GM20000 (cell line): ENCODE data around the gene MRPS10.
"Not testable (repeated sequence)": the region's sequence is repeated elsewhere in the genome, so short reads cannot be mapped to it uniquely, and the experiment has no call there.

ENCODE experiments used
- DNase-seq: peaks from one replicate; pipeline ENCODE4 v3.0.0; 2012; ENCODE audit warnings: low spot score
- TF ChIP-seq, protein P1 (sequence below): IDR thresholded peaks from 2 replicates; pipeline ENCODE4 v1.5.1; 2012; ENCODE audit warnings: mild to moderate bottlenecking, control low read depth; ENCODE audit errors: extremely low read depth, missing control alignments

The MRPS10 gene

DNA sequence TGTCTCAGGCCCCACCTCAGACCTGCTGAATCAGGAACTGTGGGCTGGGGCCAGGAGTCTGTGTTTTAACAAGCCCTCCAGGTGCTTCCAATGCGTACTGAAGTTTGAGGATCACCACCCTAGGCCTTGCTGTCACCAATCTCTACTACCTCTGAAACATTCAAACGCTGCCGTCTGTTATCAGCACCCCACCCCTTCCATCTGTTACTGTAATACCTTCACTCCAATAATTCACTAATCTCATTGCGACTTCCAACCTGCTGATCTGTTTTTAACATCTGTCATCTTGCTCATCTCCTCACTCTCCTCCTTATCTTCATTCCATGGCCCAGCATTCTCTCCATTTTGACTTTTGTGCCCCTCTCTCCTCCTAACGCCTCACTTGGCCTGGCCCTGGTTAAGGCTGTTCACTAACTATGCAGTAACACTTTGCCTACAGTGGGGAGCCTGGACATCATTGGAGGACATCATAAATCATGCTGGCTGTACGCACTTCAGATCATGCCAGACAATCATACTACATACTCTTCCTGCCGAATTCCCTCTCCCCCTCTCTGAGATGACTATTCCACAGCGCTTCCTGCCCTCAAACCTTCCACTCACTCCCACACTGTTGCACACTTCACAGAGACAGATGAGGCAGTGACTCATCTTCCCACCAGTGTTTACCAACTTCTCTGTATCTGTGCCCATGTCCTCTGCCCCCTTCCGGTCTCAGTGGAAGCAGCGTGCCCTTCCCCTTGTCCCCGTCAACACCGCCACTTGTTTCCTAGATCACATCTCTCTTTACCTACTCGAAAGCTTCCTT lies 19.9 kb downstream of the MRPS10 start:
- TF ChIP-seq, protein P1, sequence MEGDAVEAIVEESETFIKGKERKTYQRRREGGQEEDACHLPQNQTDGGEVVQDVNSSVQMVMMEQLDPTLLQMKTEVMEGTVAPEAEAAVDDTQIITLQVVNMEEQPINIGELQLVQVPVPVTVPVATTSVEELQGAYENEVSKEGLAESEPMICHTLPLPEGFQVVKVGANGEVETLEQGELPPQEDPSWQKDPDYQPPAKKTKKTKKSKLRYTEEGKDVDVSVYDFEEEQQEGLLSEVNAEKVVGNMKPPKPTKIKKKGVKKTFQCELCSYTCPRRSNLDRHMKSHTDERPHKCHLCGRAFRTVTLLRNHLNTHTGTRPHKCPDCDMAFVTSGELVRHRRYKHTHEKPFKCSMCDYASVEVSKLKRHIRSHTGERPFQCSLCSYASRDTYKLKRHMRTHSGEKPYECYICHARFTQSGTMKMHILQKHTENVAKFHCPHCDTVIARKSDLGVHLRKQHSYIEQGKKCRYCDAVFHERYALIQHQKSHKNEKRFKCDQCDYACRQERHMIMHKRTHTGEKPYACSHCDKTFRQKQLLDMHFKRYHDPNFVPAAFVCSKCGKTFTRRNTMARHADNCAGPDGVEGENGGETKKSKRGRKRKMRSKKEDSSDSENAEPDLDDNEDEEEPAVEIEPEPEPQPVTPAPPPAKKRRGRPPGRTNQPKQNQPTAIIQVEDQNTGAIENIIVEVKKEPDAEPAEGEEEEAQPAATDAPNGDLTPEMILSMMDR, result no peak
- no peak for DNase-seq

DNA sequence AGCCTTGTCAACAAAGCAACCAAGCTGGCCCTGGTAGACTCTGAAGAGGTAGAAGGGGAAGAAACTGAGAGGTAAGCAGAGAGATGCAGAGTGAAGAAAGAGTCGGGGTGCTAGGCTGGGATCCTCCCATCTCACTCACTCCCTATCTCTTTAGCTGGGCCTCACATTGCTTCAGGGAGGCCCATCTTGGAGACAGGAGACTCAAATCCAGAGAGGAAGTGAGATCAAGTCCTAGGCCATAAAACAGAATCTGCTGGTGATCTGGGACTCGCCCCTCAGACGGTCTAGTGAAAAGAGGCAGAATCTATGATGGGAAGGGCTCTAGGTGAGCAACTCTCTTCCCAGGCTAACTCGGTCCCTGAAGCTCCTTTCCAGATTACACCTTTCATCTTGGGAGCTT lies 22.2 kb downstream of the MRPS10 start:
- TF ChIP-seq, protein P1, result no peak
- DNase-seq, result no peak

DNA sequence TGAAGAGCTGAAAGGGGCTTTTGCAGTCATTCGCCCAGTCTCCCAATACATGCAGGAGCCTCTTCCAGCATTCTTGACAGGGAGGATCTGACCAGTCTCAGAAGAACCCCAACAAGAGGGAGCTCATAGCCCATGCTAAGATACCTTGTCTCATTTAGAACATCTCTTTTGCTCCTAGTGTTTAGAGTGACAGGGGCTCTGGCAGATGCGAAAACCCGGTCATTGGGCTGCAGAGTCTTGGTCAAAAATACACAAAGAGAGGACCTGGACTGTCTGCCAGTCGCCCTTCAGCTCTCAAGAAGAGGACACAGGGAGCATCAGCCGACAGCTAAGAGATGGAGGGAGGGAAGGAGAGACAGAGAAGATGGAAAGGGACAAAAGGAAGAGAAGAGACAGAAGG lies 23.6 kb downstream of the MRPS10 start:
- no peak for DNase-seq
- TF ChIP-seq, protein P1, result no peak

DNA sequence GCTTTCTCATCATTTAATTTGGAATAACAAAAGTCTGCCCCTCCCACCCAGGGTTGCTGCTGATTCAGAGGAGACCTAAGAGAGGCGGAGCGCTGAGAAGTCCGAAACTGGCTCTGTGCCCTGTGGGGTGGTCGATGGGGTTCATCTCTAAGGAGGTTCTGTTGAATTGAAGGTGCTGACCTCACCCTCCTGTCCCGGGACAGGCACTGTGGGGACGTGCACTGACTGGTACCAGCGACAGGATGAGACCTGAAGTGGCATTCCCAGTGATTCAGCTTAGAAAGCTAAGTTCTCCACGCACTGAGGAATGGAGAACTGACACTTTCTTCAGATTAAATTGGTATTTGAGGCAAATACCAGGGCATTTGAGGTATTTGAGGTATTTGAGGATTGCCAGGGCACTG lies 24.2 kb downstream of the MRPS10 start:
- DNase-seq, result no peak
- TF ChIP-seq, protein P1, result no peak

DNA sequence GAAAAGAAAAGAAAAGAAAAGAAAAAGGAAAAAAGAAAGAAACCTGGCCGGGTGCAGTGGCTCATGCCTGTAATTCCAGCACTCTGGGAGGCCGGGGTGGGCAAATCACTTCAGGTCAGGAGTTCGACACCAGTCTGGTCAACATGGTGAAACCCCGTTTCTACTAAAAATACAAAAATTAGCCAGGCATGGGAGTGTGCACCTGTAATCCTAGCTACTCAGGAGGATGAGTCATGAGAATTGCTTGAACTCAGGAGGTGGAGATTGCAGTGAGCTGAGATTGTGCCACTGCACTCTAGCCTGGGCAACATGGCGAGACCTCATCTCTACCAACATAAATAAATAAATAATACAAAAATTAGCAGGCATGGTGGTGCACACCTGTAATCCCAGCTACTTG lies 25.3 kb downstream of the MRPS10 start:
- DNase-seq, result not testable (repeated sequence)

DNA sequence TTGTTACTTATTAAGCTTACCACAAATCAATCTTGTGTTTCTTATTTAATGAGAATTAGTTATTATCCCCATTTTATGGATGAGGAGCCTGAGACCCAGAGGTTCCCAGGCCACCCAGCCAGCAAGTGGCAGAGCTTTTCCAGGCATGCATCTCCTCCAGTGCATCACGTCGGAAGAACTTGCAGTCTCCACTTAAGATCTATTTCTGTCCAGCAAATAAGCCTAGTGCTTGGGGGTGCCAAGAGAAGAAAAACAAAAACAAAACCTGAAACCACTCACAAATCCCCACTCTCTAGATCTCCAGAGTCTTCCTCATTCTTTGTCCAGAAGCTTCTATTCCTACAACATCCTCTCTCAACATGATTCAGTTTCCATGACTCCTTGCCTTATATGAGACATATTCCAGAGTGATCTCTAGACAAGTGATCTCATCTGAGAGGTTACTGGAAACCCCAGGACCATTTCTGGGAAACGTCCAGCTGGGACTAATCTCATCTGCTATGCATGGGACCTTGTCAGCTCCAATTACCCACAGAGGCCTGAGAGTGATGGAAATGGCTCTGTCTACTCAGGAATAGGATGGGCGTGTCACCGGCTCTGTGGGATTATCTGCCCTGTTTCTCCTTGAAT lies 27.0 kb downstream of the MRPS10 start:
- TF ChIP-seq, protein P1, result no peak
- no peak for DNase-seq

DNA sequence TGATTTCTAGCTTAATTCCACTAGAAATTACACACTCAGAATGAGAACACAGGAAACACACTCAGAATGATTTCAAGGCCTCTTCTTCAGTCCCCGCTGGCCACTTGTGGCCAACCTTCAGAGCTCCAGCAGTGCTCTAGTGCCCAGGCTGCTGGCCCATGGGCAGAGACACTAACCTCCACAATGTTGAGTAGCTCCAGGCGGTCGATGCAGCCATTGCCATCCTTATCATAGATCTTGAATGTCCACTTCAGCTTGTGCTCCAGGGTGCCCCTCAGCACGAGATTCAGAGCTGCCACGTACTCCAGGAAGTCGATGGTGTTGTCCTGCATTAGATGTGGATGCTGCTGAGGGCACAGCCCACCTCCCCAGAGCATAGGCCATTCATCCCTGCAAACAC lies 29.3 kb downstream of the MRPS10 start:
- DNase-seq, result no peak
- TF ChIP-seq, protein P1, result no peak
